HepG2 (cell line): ENCODE data around the gene CLIC1. TPM values are rescaled to one million over a fixed set of nuclear protein-coding genes. Genes with fewer than 3 reads are reported as not detected.

Source experiments
- ARNT2 ChIP-seq: sonication (generic); formaldehyde crosslinking; IDR thresholded peaks from 2 replicates; pipeline ENCODE4 v1.8.0; 2022; ENCODE audit warnings: mild to moderate bottlenecking, low read depth, missing genetic modification reagents, moderate library complexity
- HNRNPL ChIP-seq: fragments of 200-400 bp; formaldehyde crosslinking; IDR thresholded peaks from 2 replicates; pipeline ENCODE4 v1.6.1; 2017; ENCODE audit warnings: mild to moderate bottlenecking, low read depth, low read length
- MIER2 ChIP-seq: IDR thresholded peaks from 2 replicates; pipeline ENCODE4 v1.6.1; 2016; ENCODE audit warnings: missing biosample characterization, missing genetic modification reagents
- MTF1 ChIP-seq: sonication (generic); formaldehyde crosslinking; IDR thresholded peaks from 2 replicates; pipeline ENCODE4 v1.5.0; 2020; ENCODE audit warnings: missing genetic modification reagents
- NFATC3 ChIP-seq: sonication (generic); formaldehyde crosslinking; IDR thresholded peaks from 2 replicates; pipeline ENCODE4 v1.5.1; 2020; ENCODE audit warnings: mild to moderate bottlenecking, missing genetic modification reagents
- PPARG ChIP-seq: conservative IDR thresholded peaks from 2 replicates; pipeline ENCODE4 v1.6.1; 2016; ENCODE audit warnings: missing biosample characterization, missing genetic modification reagents
- SOX6 ChIP-seq, 2 experiments: fragments of 450-650 bp in 1 of 2; sonication (generic) in 1 of 2; formaldehyde crosslinking in 1 of 2; IDR thresholded peaks; 2 replicates each; pipeline versions ENCODE4 v1.4.0 to v1.6.1; 2017 to 2020; ENCODE audit warnings: antibody characterized with exemption in 1 of 2, mild to moderate bottlenecking in 1 of 2, missing genetic modification reagents in 1 of 2
- TFE3 ChIP-seq: IDR thresholded peaks from 2 replicates; pipeline ENCODE4 v1.6.1; 2016
- XBP1 ChIP-seq: sonication (generic); formaldehyde crosslinking; IDR thresholded peaks from 2 replicates; pipeline ENCODE4 v1.5.0; 2020; ENCODE audit warnings: missing genetic modification reagents
- YEATS4 ChIP-seq: sonication (generic); formaldehyde crosslinking; IDR thresholded peaks from 2 replicates; pipeline ENCODE4 v1.4.0; 2020; ENCODE audit warnings: missing genetic modification reagents, borderline replicate concordance
- ZKSCAN1 ChIP-seq: fragments of 150-350 bp; IDR thresholded peaks from 2 replicates; pipeline ENCODE4 v1.6.1; 2014; ENCODE audit warnings: low read length
- ZNF18 ChIP-seq: sonication (generic); formaldehyde crosslinking; IDR thresholded peaks from 2 replicates; pipeline ENCODE4 v1.8.0; 2022; ENCODE audit warnings: mild to moderate bottlenecking, missing genetic modification reagents; ENCODE audit not compliant: insufficient replicate concordance
- ZNF414 ChIP-seq: sonication (generic); formaldehyde crosslinking; IDR thresholded peaks from 2 replicates; pipeline ENCODE4 v1.5.0; 2020; ENCODE audit warnings: missing genetic modification reagents
- ZNF713 ChIP-seq: sonication (generic); formaldehyde crosslinking; IDR thresholded peaks from 2 replicates; pipeline ENCODE4 v1.4.0; 2020; ENCODE audit warnings: mild to moderate bottlenecking, missing genetic modification reagents
- ZNF746 ChIP-seq: sonication (generic); formaldehyde crosslinking; IDR thresholded peaks from 2 replicates; pipeline ENCODE4 v1.8.0; 2022; ENCODE audit warnings: mild to moderate bottlenecking, missing genetic modification reagents
- polyA plus RNA-seq, 8 experiments: library from polyadenylated mRNA; depleted of rRNA in 3 of 8; stranded (reverse) in 7 of 8; unstranded in 1 of 8; fragments of >200 nt; fragmentation: Illumina TruSeq in 4 of 8; extraction: Trizol in 4 of 8; gene quantifications; 2 replicates each; pipeline versions ENCODE4 v1.2.1 to v1.2.3, GENCODE V29; 2011 to 2016; ENCODE audit warnings: low read depth in 4 of 8, missing spikeins in 1 of 8, mixed read lengths in 1 of 8; ENCODE audit not compliant: insufficient read depth in 1 of 8
- total RNA-seq, 5 experiments: library from RNA; depleted of rRNA; stranded (reverse); fragments of >200 nt; fragmentation: Illumina TruSeq; extraction: Trizol; gene quantifications; 2 replicates each; pipeline ENCODE4 v1.2.3, GENCODE V29; 2016; ENCODE audit warnings: low read depth in 1 of 5
- TF ChIP-seq, protein P1 (sequence below): sonication (generic); formaldehyde crosslinking; IDR thresholded peaks from 2 replicates; pipeline ENCODE4 v1.8.0; 2022; ENCODE audit warnings: missing genetic modification reagents, mild to moderate bottlenecking, inconsistent platforms, borderline replicate concordance
- TF ChIP-seq, protein P2 (sequence below): sonication (generic); formaldehyde crosslinking; IDR thresholded peaks from 2 replicates; pipeline ENCODE4 v1.4.0; 2020; ENCODE audit warnings: missing genetic modification reagents
- TF ChIP-seq, protein P3 (sequence below): sonication (generic); formaldehyde crosslinking; IDR thresholded peaks from 2 replicates; pipeline ENCODE4 v1.5.0; 2020; ENCODE audit warnings: mild to moderate bottlenecking, missing genetic modification reagents
- TF ChIP-seq, protein P4 (sequence below): sonication (generic); formaldehyde crosslinking; IDR thresholded peaks from 2 replicates; pipeline ENCODE4 v1.4.0; 2020; ENCODE audit warnings: mild to moderate bottlenecking, missing genetic modification reagents

The CLIC1 gene
- total and polyA plus RNA-seq, 2 of the 13 experiments (the other 11 are each of a cell fraction or from before 2014, with no cell fraction given), result 602 to 891 TPM

DNA sequence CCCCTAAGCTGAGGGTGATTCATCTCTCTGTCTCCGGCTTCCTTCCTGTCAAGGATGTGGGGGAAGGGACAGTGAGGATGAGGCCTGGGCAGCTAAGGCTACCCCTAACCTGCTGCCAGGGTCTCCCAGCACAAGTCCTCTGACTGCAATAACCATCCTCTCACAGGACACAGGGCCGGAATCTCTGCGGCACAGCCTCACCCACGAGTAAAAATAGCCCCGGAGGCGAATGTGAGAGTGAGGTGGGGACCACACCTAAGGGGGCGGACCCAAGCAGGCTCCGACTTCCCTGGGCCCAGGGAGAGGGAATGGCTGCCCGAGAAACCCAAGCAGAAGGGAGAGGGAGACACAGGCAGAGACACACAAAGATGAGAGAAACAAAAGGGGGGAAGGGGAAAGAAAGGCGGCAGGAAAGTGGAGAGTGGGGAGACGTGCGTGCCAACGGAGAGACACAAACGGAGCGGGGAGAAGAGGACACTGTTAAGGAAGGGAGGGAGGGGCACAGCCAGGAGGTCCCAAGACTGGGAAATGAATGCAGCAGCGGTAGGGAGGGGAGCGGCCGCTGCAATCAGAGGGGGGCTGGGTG is 1.4 kb downstream of the CLIC1 start (continued):
- TF ChIP-seq, protein P1, sequence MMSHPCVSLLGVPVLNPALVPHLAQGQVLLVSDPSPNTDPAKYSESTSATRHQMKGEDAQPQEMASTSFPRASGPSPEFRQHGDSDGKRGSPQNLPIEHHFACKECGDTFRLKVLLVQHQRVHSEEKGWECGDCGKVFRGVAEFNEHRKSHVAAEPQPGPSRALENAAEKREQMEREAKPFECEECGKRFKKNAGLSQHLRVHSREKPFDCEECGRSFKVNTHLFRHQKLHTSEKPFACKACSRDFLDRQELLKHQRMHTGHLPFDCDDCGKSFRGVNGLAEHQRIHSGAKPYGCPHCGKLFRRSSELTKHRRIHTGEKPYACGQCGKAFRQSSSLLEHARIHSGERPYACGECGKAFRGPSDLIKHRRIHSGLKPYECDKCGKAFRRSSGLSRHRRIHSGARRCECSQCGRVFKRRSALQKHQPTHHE (CRISPR knock-in tag), result no peak
- TF ChIP-seq XBP1 (CRISPR knock-in tag) (no peak), ARNT2 (no peak), ZNF746 (no peak), HNRNPL (0 out of 2 replicates have a peak, but pooled peaks have one; percentile 41), YEATS4 (no peak; the same call in 1 of the 2 replicates), NFATC3 (CRISPR knock-in tag) (no peak), PPARG (CRISPR knock-in tag) (no peak), SOX6 (IDR thresholded peaks at IDR 0.05) (no peak), SOX6 (CRISPR knock-in tag; IDR thresholded peaks at IDR 0.05) (0 out of 2 replicates have a peak, but pooled peaks have one; percentile 7), ZNF414 (no peak), ZKSCAN1 (no peak), ZNF18 (CRISPR knock-in tag) (peak; percentile 53), ZNF713 (CRISPR knock-in tag) (0 out of 2 replicates have a peak, but pooled peaks have one; percentile 35), MIER2 (no peak), TFE3 (CRISPR knock-in tag) (no peak), MTF1 (CRISPR knock-in tag) (no peak)
- TF ChIP-seq, protein P2, sequence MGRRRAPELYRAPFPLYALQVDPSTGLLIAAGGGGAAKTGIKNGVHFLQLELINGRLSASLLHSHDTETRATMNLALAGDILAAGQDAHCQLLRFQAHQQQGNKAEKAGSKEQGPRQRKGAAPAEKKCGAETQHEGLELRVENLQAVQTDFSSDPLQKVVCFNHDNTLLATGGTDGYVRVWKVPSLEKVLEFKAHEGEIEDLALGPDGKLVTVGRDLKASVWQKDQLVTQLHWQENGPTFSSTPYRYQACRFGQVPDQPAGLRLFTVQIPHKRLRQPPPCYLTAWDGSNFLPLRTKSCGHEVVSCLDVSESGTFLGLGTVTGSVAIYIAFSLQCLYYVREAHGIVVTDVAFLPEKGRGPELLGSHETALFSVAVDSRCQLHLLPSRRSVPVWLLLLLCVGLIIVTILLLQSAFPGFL (CRISPR knock-in tag), result no peak
- TF ChIP-seq, protein P3, sequence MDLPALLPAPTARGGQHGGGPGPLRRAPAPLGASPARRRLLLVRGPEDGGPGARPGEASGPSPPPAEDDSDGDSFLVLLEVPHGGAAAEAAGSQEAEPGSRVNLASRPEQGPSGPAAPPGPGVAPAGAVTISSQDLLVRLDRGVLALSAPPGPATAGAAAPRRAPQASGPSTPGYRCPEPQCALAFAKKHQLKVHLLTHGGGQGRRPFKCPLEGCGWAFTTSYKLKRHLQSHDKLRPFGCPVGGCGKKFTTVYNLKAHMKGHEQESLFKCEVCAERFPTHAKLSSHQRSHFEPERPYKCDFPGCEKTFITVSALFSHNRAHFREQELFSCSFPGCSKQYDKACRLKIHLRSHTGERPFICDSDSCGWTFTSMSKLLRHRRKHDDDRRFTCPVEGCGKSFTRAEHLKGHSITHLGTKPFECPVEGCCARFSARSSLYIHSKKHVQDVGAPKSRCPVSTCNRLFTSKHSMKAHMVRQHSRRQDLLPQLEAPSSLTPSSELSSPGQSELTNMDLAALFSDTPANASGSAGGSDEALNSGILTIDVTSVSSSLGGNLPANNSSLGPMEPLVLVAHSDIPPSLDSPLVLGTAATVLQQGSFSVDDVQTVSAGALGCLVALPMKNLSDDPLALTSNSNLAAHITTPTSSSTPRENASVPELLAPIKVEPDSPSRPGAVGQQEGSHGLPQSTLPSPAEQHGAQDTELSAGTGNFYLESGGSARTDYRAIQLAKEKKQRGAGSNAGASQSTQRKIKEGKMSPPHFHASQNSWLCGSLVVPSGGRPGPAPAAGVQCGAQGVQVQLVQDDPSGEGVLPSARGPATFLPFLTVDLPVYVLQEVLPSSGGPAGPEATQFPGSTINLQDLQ (CRISPR knock-in tag), result no peak
- TF ChIP-seq, protein P4, sequence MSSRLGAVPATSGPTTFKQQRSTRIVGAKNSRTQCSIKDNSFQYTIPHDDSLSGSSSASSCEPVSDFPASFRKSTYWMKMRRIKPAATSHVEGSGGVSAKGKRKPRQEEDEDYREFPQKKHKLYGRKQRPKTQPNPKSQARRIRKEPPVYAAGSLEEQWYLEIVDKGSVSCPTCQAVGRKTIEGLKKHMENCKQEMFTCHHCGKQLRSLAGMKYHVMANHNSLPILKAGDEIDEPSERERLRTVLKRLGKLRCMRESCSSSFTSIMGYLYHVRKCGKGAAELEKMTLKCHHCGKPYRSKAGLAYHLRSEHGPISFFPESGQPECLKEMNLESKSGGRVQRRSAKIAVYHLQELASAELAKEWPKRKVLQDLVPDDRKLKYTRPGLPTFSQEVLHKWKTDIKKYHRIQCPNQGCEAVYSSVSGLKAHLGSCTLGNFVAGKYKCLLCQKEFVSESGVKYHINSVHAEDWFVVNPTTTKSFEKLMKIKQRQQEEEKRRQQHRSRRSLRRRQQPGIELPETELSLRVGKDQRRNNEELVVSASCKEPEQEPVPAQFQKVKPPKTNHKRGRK, result peak; percentile 10; the same call in 1 of the 2 replicates
